CD14-positive monocyte (primary cell): Measurements from ENCODE around the gene TMED10. TPM values are rescaled to one million over a fixed set of nuclear protein-coding genes. Genes with fewer than 3 reads are reported as not detected.
A peak's percentile ranks its signal among the peaks of the same experiment; 100 is the strongest.

ENCODE experiments used
- DNase-seq, 3 donors: peaks; one replicate each; pipeline ENCODE4 v3.0.0-alpha.2; 2011 to 2022
- H2AFZ ChIP-seq: 2 replicates; pipeline ENCODE4 v1.6.0; 2012; ENCODE audit warnings: mild to moderate bottlenecking, low read depth, low read length, inconsistent platforms; ENCODE audit not compliant: insufficient read depth, poor library complexity, severe bottlenecking
- H3K27ac ChIP-seq, 2 donors: 1 replicate in 1 of 2; 2 replicates in 1 of 2; pipeline ENCODE4 v1.5.1; 2012 to 2013; ENCODE audit warnings: low read length in 2 of 2, control low read depth in 1 of 2, inconsistent platforms in 1 of 2, low read depth in 1 of 2, mild to moderate bottlenecking in 1 of 2
- H3K27me3 ChIP-seq, 2 donors: one replicate each; pipeline versions ENCODE4 v1.6.0 to v1.6.1; 2011 to 2013; ENCODE audit warnings: low read length in 2 of 2; ENCODE audit not compliant: control insufficient read depth in 2 of 2, insufficient read depth in 2 of 2
- H3K36me3 ChIP-seq, 2 donors: replicated peaks in 1 of 2; 1 replicate in 1 of 2; 2 replicates in 1 of 2; pipeline versions ENCODE4 v1.5.1 to v1.6.1; 2012 to 2013; ENCODE audit warnings: low read length in 2 of 2, control low read depth in 1 of 2, inconsistent platforms in 1 of 2, mild to moderate bottlenecking in 1 of 2; ENCODE audit not compliant: insufficient read depth in 2 of 2, control insufficient read depth in 1 of 2
- H3K4me1 ChIP-seq, 2 donors: 1 replicate in 1 of 2; 2 replicates in 1 of 2; pipeline versions ENCODE4 v1.5.1 to v1.6.1; 2012 to 2013; ENCODE audit warnings: low read length in 2 of 2, control low read depth in 1 of 2, inconsistent platforms in 1 of 2, mild to moderate bottlenecking in 1 of 2, moderate library complexity in 1 of 2; ENCODE audit not compliant: insufficient read depth in 2 of 2, control insufficient read depth in 1 of 2
- H3K4me2 ChIP-seq: replicated peaks from 2 replicates; pipeline ENCODE3; 2012; ENCODE audit warnings: low read length, moderate library complexity, mild to moderate bottlenecking; ENCODE audit not compliant: poor library complexity, severe bottlenecking; ENCODE audit errors: extremely low read depth
- H3K4me3 ChIP-seq, 3 experiments: fragments of 200-600 bp in 1 of 3; sonication (generic) in 1 of 3; replicated peaks in 1 of 3; 1 replicate in 2 of 3; 2 replicates in 1 of 3; pipeline ENCODE4 v1.5.1; 2011 to 2013; ENCODE audit warnings: low read length in 3 of 3, mild to moderate bottlenecking in 3 of 3, control low read depth in 2 of 3, low read depth in 2 of 3, inconsistent platforms in 1 of 3, moderate library complexity in 1 of 3
- H3K79me2 ChIP-seq: 2 replicates; pipeline ENCODE4 v1.6.0; 2012; ENCODE audit warnings: mild to moderate bottlenecking, control low read depth, inconsistent platforms, low read length, moderate library complexity; ENCODE audit not compliant: insufficient read depth
- H3K9ac ChIP-seq: 2 replicates; pipeline ENCODE4 v1.6.0; 2017; ENCODE audit warnings: low read length, mild to moderate bottlenecking; ENCODE audit not compliant: insufficient read depth, poor library complexity, severe bottlenecking
- H3K9me3 ChIP-seq, 2 donors: replicated peaks in 1 of 2; 1 replicate in 1 of 2; 2 replicates in 1 of 2; pipeline versions ENCODE4 v1.5.1 to v1.6.1; 2012 to 2013; ENCODE audit warnings: low read length in 2 of 2, control low read depth in 1 of 2; ENCODE audit not compliant: control insufficient read depth in 1 of 2, insufficient read depth in 1 of 2
- H4K20me1 ChIP-seq: 2 replicates; pipeline ENCODE4 v1.6.0; 2012; ENCODE audit warnings: mild to moderate bottlenecking, low read length, control low read depth, moderate library complexity; ENCODE audit not compliant: insufficient read depth
- H3K27ac Mint-ChIP-seq, 7 donors: one replicate each; pipeline ENCODE4 v1.8.0; 2020; ENCODE audit warnings: mild to moderate bottlenecking in 7 of 7, mixed read lengths in 7 of 7, moderate library complexity in 6 of 7, inconsistent platforms in 2 of 7
- H3K27me3 Mint-ChIP-seq, 3 donors: one replicate each; pipeline ENCODE4 v1.8.0; 2021 to 2022; ENCODE audit warnings: low read depth in 3 of 3, mild to moderate bottlenecking in 3 of 3, mixed read lengths in 3 of 3, moderate library complexity in 3 of 3, inconsistent platforms in 1 of 3
- H3K36me3 Mint-ChIP-seq, 2 donors: one replicate each; pipeline ENCODE4 v1.8.0; 2020; ENCODE audit warnings: mixed read lengths in 2 of 2, inconsistent platforms in 1 of 2, mild to moderate bottlenecking in 1 of 2
- H3K4me1 Mint-ChIP-seq: one replicate; pipeline ENCODE4 v1.8.0; 2020; ENCODE audit warnings: mild to moderate bottlenecking, mixed read lengths
- H3K4me3 Mint-ChIP-seq, 2 donors: one replicate each; pipeline ENCODE4 v1.8.0; 2020; ENCODE audit warnings: mild to moderate bottlenecking in 2 of 2, mixed read lengths in 2 of 2, moderate library complexity in 1 of 2
- H3K9me3 Mint-ChIP-seq, 7 donors: one replicate each; pipeline ENCODE4 v1.8.0; 2020 to 2022; ENCODE audit warnings: mixed read lengths in 7 of 7, mild to moderate bottlenecking in 6 of 7, moderate library complexity in 6 of 7, inconsistent platforms in 2 of 7
- WGBS: methylation state at CpG from one replicate; pipeline ENCODE4 v1.1.5; 2013; ENCODE audit warnings: missing lambda C conversion rate; ENCODE audit not compliant: insufficient coverage; 5-methylcytosine and 5-hydroxymethylcytosine counted together
- intact Hi-C, 2 donors: fragments of 100-400 bp; cut with micrococcal nuclease; formaldehyde crosslinking; loops; one replicate each; pipeline versions ENCODE4 v1.15.0 to v1.15.1; 2023
- polyA plus RNA-seq, 3 donors: library from polyadenylated mRNA; depleted of rRNA in 1 of 3; unstranded in 2 of 3; stranded (reverse) in 1 of 3; fragments of 300-500 nt in 2 of 3; fragments of >200 nt in 1 of 3; fragmentation: Illumina TruSeq in 2 of 3; gene quantifications; 1 replicate in 2 of 3; 2 replicates in 1 of 3; pipeline ENCODE4 v1.2.3, GENCODE V29; 2012 to 2021
- TF ChIP-seq, protein P1 (sequence below): fragments of 200-600 bp; IDR thresholded peaks from one replicate; pipeline ENCODE4 v1.8.0; 2022; ENCODE audit warnings: antibody characterized with exemption, mild to moderate bottlenecking

TMED10 gene
- polyA plus RNA-seq, 3 donors: 98.5 to 243 (median 233) TPM

DNA sequence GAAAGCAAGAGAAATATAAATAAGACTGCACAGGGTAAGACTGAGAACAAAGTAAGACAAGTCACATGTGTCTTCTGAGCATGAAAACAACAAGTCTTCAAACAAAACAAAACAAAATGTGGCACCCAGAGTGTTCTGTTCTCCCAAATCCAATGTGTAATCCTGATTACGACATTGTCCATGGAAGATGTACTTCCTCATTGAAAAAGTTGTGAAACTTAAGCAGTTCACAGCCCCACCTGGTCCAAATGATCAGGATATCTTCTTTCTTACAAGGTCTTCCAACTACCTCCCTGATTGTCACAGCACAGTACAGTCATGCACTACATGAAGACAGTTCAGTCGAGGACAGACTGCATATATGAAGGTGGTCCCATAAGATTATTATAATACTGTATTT lies 26.3 kb downstream of the TMED10 start:
- Histone ChIP-seq H3K9ac (no peak overlapping the region), H3K27ac (peak overlapping the region in 1 of 2 donors; percentile 12), H3K9me3 (no peaks in the 10 kb centered on the region), H3K4me2 (no peak overlapping the region), H2AFZ (no peak overlapping the region), H4K20me1 (no peaks in the 10 kb centered on the region), H3K4me3 (no peak overlapping the region), H3K36me3 (peaks cover 14 to 33% of the 10 kb centered on the region in 2 donors), H3K27me3 (no peaks in the 10 kb centered on the region), H3K4me1 (peaks cover 34 to 54% of the 10 kb centered on the region in 2 donors), H3K79me2 (peaks cover 92% of the 10 kb centered on the region)
- Mint-ChIP-seq H3K9me3 (peaks cover 0 to 2% (median 0%) of the 10 kb centered on the region in 7 donors), H3K4me3 (no peak overlapping the region), H3K36me3 (peaks cover 50 to 59% of the 10 kb centered on the region in 2 donors), H3K27ac (peak overlapping the region; percentile 1 to 85 (median 54)), H3K27me3 (no peaks in the 10 kb centered on the region), H3K4me1 (peaks cover 55% of the 10 kb centered on the region)
- 22% methylated on average over 1 of the region's 2 CpGs for WGBS
- intact Hi-C loops: no loop called here
- TF ChIP-seq, protein P1, sequence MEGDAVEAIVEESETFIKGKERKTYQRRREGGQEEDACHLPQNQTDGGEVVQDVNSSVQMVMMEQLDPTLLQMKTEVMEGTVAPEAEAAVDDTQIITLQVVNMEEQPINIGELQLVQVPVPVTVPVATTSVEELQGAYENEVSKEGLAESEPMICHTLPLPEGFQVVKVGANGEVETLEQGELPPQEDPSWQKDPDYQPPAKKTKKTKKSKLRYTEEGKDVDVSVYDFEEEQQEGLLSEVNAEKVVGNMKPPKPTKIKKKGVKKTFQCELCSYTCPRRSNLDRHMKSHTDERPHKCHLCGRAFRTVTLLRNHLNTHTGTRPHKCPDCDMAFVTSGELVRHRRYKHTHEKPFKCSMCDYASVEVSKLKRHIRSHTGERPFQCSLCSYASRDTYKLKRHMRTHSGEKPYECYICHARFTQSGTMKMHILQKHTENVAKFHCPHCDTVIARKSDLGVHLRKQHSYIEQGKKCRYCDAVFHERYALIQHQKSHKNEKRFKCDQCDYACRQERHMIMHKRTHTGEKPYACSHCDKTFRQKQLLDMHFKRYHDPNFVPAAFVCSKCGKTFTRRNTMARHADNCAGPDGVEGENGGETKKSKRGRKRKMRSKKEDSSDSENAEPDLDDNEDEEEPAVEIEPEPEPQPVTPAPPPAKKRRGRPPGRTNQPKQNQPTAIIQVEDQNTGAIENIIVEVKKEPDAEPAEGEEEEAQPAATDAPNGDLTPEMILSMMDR: no peak
- DNase-seq: peak in 2 of 3 donors; percentile 40 to 43

DNA sequence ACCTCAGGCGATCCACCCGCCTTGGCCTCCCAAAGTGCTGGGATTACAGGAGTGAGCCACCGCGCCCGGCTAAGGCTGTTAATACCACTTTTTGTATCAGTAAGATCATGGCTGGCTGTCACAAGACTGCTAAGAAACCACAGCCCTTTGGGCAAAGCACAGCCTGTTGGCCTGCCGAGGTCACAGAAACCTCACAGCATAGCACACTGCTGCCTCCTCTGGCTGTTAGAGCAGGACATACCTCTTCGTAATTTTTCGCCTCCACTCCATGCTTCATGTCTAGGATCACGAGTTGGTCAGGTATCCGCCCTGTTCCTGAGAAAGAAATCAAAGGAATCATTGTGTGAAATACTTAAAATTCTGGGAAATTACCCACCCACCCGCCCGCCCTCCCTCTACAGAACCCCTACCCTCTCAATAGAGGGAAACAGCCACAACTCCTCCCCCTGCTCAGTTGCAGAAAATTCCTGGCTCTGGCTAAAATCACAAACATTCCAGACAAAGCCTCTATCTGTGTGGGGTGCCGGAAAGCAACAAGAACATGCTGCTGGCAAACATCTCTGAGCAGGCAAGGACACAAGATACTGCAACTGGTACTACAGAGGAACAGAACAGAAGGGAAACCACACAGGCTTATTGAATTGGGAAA lies 28.9 kb downstream of the TMED10 start:
- Histone ChIP-seq H3K27ac (peak overlapping the region; percentile 10 to 65), H3K4me3 (no peak overlapping the region), H3K4me2 (no peak overlapping the region), H3K4me1 (peaks cover 50 to 71% of the 10 kb centered on the region in 2 donors), H4K20me1 (no peaks in the 10 kb centered on the region), H3K9ac (no peak overlapping the region), H3K79me2 (peaks cover 90% of the 10 kb centered on the region), H2AFZ (no peak overlapping the region), H3K27me3 (no peaks in the 10 kb centered on the region), H3K36me3 (peaks cover 14 to 33% of the 10 kb centered on the region in 2 donors), H3K9me3 (no peaks in the 10 kb centered on the region)
- H3K36me3 Mint-ChIP-seq: peaks cover 63 to 73% of the 10 kb centered on the region in 2 donors
- peak overlapping the region; percentile 84 to 92 (median 87) for H3K27ac Mint-ChIP-seq
- WGBS: 32% methylated on average over 6 of the region's 13 CpGs
- DNase-seq: peak; percentile 68 to 74 (median 74)
- H3K4me3 Mint-ChIP-seq: no peak overlapping the region
- peaks cover 73% of the 10 kb centered on the region for H3K4me1 Mint-ChIP-seq
- intact Hi-C loops: loop anchor here in 1 of 2 donors (5.0 kb wide), 1 partner anchor 40 kb away; no protein-coding TSS in a partner anchor
- peaks cover 0 to 2% (median 0%) of the 10 kb centered on the region in 7 donors for H3K9me3 Mint-ChIP-seq
- TF ChIP-seq, protein P1: peak; percentile 43
- peaks cover 0 to 2% (median 0%) of the 10 kb centered on the region in 3 donors for H3K27me3 Mint-ChIP-seq
